ENCODE measurements around the gene CDV3. TPM values are rescaled to one million over a fixed set of nuclear protein-coding genes. Genes with fewer than 3 reads are reported as not detected.

CDV3 gene
- total RNA-seq, 3 donors from 2014 or later, result 361 to 373 (median 372) TPM

GRCh38 chr3:133600572-133601081 lies 27.1 kb downstream of the CDV3 start:
- H3K36me3 Mint-ChIP-seq (ENCODE audit: insufficient read depth), result peaks cover 20% of the 10 kb centered on the region
- ATAC-seq (no peak), DNase-seq (no peak)
- peaks cover 3% of the 10 kb centered on the region for H3K4me1 Mint-ChIP-seq (ENCODE audit: low read depth)
- H3K9me3 Mint-ChIP-seq, result no peaks in the 10 kb centered on the region
- H3K4me3 Mint-ChIP-seq, result no peak overlapping the region
- no peaks in the 10 kb centered on the region for H3K27me3 Mint-ChIP-seq (ENCODE audit: low read depth)

- DNase-seq, result no peak
- Mint-ChIP-seq H3K9me3 (no peaks in the 10 kb centered on the region), H3K27me3 (ENCODE audit: low read depth) (no peaks in the 10 kb centered on the region), H3K36me3 (ENCODE audit: insufficient read depth) (peaks cover 57% of the 10 kb centered on the region), H3K4me3 (no peak overlapping the region), H3K4me1 (ENCODE audit: low read depth) (peaks cover 2% of the 10 kb centered on the region)
- no peak for ATAC-seq
Measured at GRCh38 chr3:133606342-133606741, 32.9 kb downstream of the CDV3 start.

- Mint-ChIP-seq H3K27me3 (ENCODE audit: low read depth) (no peaks in the 10 kb centered on the region), H3K4me1 (ENCODE audit: low read depth) (peaks cover 2% of the 10 kb centered on the region), H3K4me3 (no peak overlapping the region), H3K36me3 (ENCODE audit: insufficient read depth) (peaks cover 56% of the 10 kb centered on the region), H3K9me3 (no peaks in the 10 kb centered on the region)
- DNase-seq (no peak), ATAC-seq (no peak)
Measured at GRCh38 chr3:133606902-133607301, 33.4 kb downstream of the CDV3 start.

- no peak for ATAC-seq
- Mint-ChIP-seq H3K4me1 (ENCODE audit: low read depth) (peaks cover 2% of the 10 kb centered on the region), H3K9me3 (no peaks in the 10 kb centered on the region), H3K4me3 (no peak overlapping the region), H3K36me3 (ENCODE audit: insufficient read depth) (peaks cover 58% of the 10 kb centered on the region), H3K27me3 (ENCODE audit: low read depth) (no peaks in the 10 kb centered on the region)
- no peak for DNase-seq
Measured at GRCh38 chr3:133607816-133608215, 34.3 kb downstream of the CDV3 start.

GRCh38 chr3:133608388-133608787 lies 34.9 kb downstream of the CDV3 start:
- ATAC-seq, result no peak
- Mint-ChIP-seq H3K4me3 (no peak overlapping the region), H3K4me1 (ENCODE audit: low read depth) (no peaks in the 10 kb centered on the region), H3K27me3 (ENCODE audit: low read depth) (no peaks in the 10 kb centered on the region), H3K9me3 (no peaks in the 10 kb centered on the region), H3K36me3 (ENCODE audit: insufficient read depth) (peaks cover 61% of the 10 kb centered on the region)
- DNase-seq, result no peak

- H3K4me3 Mint-ChIP-seq, result no peak overlapping the region
- ATAC-seq (no peak), DNase-seq (no peak)
- H3K9me3 Mint-ChIP-seq, result no peaks in the 10 kb centered on the region
- no peaks in the 10 kb centered on the region for H3K4me1 Mint-ChIP-seq (ENCODE audit: low read depth)
- peaks cover 61% of the 10 kb centered on the region for H3K36me3 Mint-ChIP-seq (ENCODE audit: insufficient read depth)
- H3K27me3 Mint-ChIP-seq (ENCODE audit: low read depth), result no peaks in the 10 kb centered on the region
Measured at GRCh38 chr3:133610031-133610430, 36.5 kb downstream of the CDV3 start.

- DNase-seq (no peak), ATAC-seq (no peak)
- Mint-ChIP-seq H3K36me3 (ENCODE audit: insufficient read depth) (peaks cover 64% of the 10 kb centered on the region), H3K4me1 (ENCODE audit: low read depth) (no peaks in the 10 kb centered on the region), H3K9me3 (no peaks in the 10 kb centered on the region), H3K27me3 (ENCODE audit: low read depth) (no peaks in the 10 kb centered on the region), H3K4me3 (no peak overlapping the region)
Measured at GRCh38 chr3:133611534-133611933, 38.0 kb downstream of the CDV3 start.

GRCh38 chr3:133620066-133620784 lies 46.7 kb downstream of the CDV3 start:
- no peak overlapping the region for H3K4me3 Mint-ChIP-seq
- no peak for ATAC-seq
- no peaks in the 10 kb centered on the region for H3K4me1 Mint-ChIP-seq (ENCODE audit: low read depth)
- DNase-seq, result no peak
- peaks cover 41% of the 10 kb centered on the region for H3K36me3 Mint-ChIP-seq (ENCODE audit: insufficient read depth)
- H3K27me3 Mint-ChIP-seq (ENCODE audit: low read depth), result no peaks in the 10 kb centered on the region
- no peaks in the 10 kb centered on the region for H3K9me3 Mint-ChIP-seq

- Mint-ChIP-seq H3K4me1 (ENCODE audit: low read depth) (peaks cover 7% of the 10 kb centered on the region), H3K9me3 (no peaks in the 10 kb centered on the region), H3K36me3 (ENCODE audit: insufficient read depth) (peaks cover 35% of the 10 kb centered on the region), H3K27me3 (ENCODE audit: low read depth) (no peaks in the 10 kb centered on the region), H3K4me3 (no peak overlapping the region)
- DNase-seq, result no peak
- ATAC-seq, result no peak
Measured at GRCh38 chr3:133627789-133628188, 54.3 kb downstream of the CDV3 start.

GRCh38 chr3:133629146-133629545 lies 55.7 kb downstream of the CDV3 start:
- DNase-seq, result no peak
- no peak for ATAC-seq
- Mint-ChIP-seq H3K4me3 (no peak overlapping the region), H3K36me3 (ENCODE audit: insufficient read depth) (peaks cover 41% of the 10 kb centered on the region), H3K27me3 (ENCODE audit: low read depth) (no peaks in the 10 kb centered on the region), H3K4me1 (ENCODE audit: low read depth) (peaks cover 7% of the 10 kb centered on the region), H3K9me3 (no peaks in the 10 kb centered on the region)

- Mint-ChIP-seq H3K4me3 (no peak overlapping the region), H3K4me1 (ENCODE audit: low read depth) (peaks cover 5% of the 10 kb centered on the region), H3K9me3 (no peaks in the 10 kb centered on the region), H3K27me3 (ENCODE audit: low read depth) (no peaks in the 10 kb centered on the region), H3K36me3 (ENCODE audit: insufficient read depth) (peaks cover 50% of the 10 kb centered on the region)
- no peak for DNase-seq
- no peak for ATAC-seq
Measured at GRCh38 chr3:133633439-133633838, 60.0 kb downstream of the CDV3 start.

Other genes with a start within 250 kb of the CDV3 start
- gene BFSP2, start 173.6 kb upstream of the CDV3 start, total RNA-seq, result not detected
- 10 to 100 TPM; 61.0 to 65.9 (median 61.5) TPM for gene TOPBP1, start 88.3 kb downstream of the CDV3 start, total RNA-seq
- 1 to 10 TPM; 3.7 to 8.2 (median 7.9) TPM for gene TF, start 172.7 kb downstream of the CDV3 start, total RNA-seq
- 100 to 1,000 TPM; 156 to 169 (median 166) TPM for gene SRPRB, start 232.1 kb downstream of the CDV3 start, total RNA-seq